IMR-90 (cell line): ENCODE results near the gene LYPD6B. TPM values are rescaled to one million over a fixed set of nuclear protein-coding genes. Genes with fewer than 3 reads are reported as not detected.
A peak's percentile ranks its signal among the peaks of the same experiment; 100 is the strongest.

Experiments
- ATAC-seq: fragments of 200-7000 bp; cut with Tn5 transposase; 2 replicates; pipeline ENCODE4 v1.9.1; 2020; ENCODE audit warnings: low read depth, mild to moderate bottlenecking, moderate library complexity
- BruUV-seq: library from RNA; stranded (reverse); fragments of 400-500 nt; replicated peaks from 2 replicates; lab custom pipeline; 2021; lab: Mats Ljungman, UMichigan
- CTCF ChIA-PET: fragments of 300-600 bp; formaldehyde crosslinking; extraction: SDS; loops from one replicate; lab custom pipeline; 2021; ENCODE audit warnings: antibody characterized with exemption; lab: Yijun Ruan, JAX
- POLR2A ChIA-PET: fragments of 300-600 bp; sonication (Branson Sonifier 250); formaldehyde crosslinking; loops from one replicate; lab custom pipeline; 2022; ENCODE audit warnings: antibody characterized with exemption; ENCODE audit not compliant: unreplicated experiment; lab: Charles Lee
- DNase-seq: peaks from one replicate; pipeline ENCODE4 v3.0.0; 2013
- H2AFZ ChIP-seq: replicated peaks from 2 replicates; pipeline ENCODE3; 2013; ENCODE audit warnings: low read length, mild to moderate bottlenecking; ENCODE audit not compliant: poor library complexity
- H2AK5ac ChIP-seq: 2 replicates; pipeline ENCODE4 v1.6.1; 2013; ENCODE audit warnings: low read depth, low read length, inconsistent platforms
- H2AK9ac ChIP-seq: replicated peaks from 2 replicates; pipeline ENCODE3; 2013; ENCODE audit warnings: mild to moderate bottlenecking, low read depth, low read length, moderate library complexity; ENCODE audit not compliant: poor library complexity
- H2BK120ac ChIP-seq: 2 replicates; pipeline ENCODE4 v1.6.1; 2013; ENCODE audit warnings: low read depth, low read length, inconsistent platforms
- H2BK15ac ChIP-seq: 3 replicates; pipeline ENCODE4 v1.6.1; 2013; ENCODE audit warnings: low read depth, low read length, inconsistent platforms
- H2BK20ac ChIP-seq: 2 replicates; pipeline ENCODE4 v1.6.1; 2013; ENCODE audit warnings: low read depth, mild to moderate bottlenecking, inconsistent platforms, low read length, moderate library complexity
- H2BK5ac ChIP-seq: 2 replicates; pipeline ENCODE4 v1.6.1; 2013; ENCODE audit warnings: mild to moderate bottlenecking, low read depth, low read length, inconsistent platforms; ENCODE audit not compliant: poor library complexity, severe bottlenecking
- H3K14ac ChIP-seq: replicated peaks from 2 replicates; pipeline ENCODE4 v1.6.1; 2013; ENCODE audit warnings: low read depth, low read length, inconsistent platforms
- H3K18ac ChIP-seq: 2 replicates; pipeline ENCODE4 v1.6.1; 2013; ENCODE audit warnings: low read depth, low read length, control low read depth
- H3K23ac ChIP-seq: 2 replicates; pipeline ENCODE4 v1.6.1; 2013; ENCODE audit warnings: low read depth, low read length, inconsistent platforms
- H3K27ac ChIP-seq: 2 replicates; pipeline ENCODE4 v1.5.1; 2013; ENCODE audit warnings: mild to moderate bottlenecking, control low read depth, low read length; ENCODE audit not compliant: insufficient read depth
- H3K27me3 ChIP-seq: 2 replicates; pipeline ENCODE4 v1.6.1; 2013; ENCODE audit warnings: low read length; ENCODE audit not compliant: control insufficient read depth, insufficient read depth
- H3K36me3 ChIP-seq: 2 replicates; pipeline ENCODE4 v1.6.1; 2013; ENCODE audit warnings: low read length, mixed read lengths; ENCODE audit not compliant: control insufficient read depth, insufficient read depth
- H3K4ac ChIP-seq: 2 replicates; pipeline ENCODE4 v1.6.1; 2013; ENCODE audit warnings: low read depth, low read length, inconsistent platforms
- H3K4me1 ChIP-seq: 2 replicates; pipeline ENCODE4 v1.6.1; 2013; ENCODE audit warnings: low read length, mixed read lengths; ENCODE audit not compliant: control insufficient read depth, insufficient read depth
- H3K4me2 ChIP-seq: 2 replicates; pipeline ENCODE4 v1.6.1; 2013; ENCODE audit warnings: low read depth, mild to moderate bottlenecking, control low read depth, low read length, moderate library complexity
- H3K4me3 ChIP-seq: 2 replicates; pipeline ENCODE4 v1.5.1; 2013; ENCODE audit warnings: low read depth, mild to moderate bottlenecking, control low read depth, low read length, moderate library complexity; ENCODE audit not compliant: insufficient read depth
- H3K56ac ChIP-seq: 2 replicates; pipeline ENCODE4 v1.6.1; 2013; ENCODE audit warnings: low read length, inconsistent platforms; ENCODE audit not compliant: insufficient read depth; ENCODE audit errors: extremely low read depth
- H3K79me1 ChIP-seq, 2 experiments: 2 replicates each; pipeline ENCODE4 v1.6.1; 2013; ENCODE audit warnings: low read length in 2 of 2, inconsistent platforms in 1 of 2, low read depth in 1 of 2
- H3K9ac ChIP-seq: 2 replicates; pipeline ENCODE4 v1.6.1; 2013; ENCODE audit warnings: low read depth, low read length, control low read depth
- H3K9me1 ChIP-seq: 2 replicates; pipeline ENCODE4 v1.6.1; 2013; ENCODE audit warnings: low read length, inconsistent platforms; ENCODE audit not compliant: insufficient read depth
- H3K9me3 ChIP-seq: 2 replicates; pipeline ENCODE4 v1.6.1; 2013; ENCODE audit warnings: low read length; ENCODE audit not compliant: control insufficient read depth, insufficient read depth
- H4K20me1 ChIP-seq: 2 replicates; pipeline ENCODE4 v1.6.1; 2013; ENCODE audit warnings: low read length, inconsistent platforms; ENCODE audit not compliant: insufficient read depth
- H4K5ac ChIP-seq: 2 replicates; pipeline ENCODE4 v1.6.1; 2013; ENCODE audit warnings: mild to moderate bottlenecking, low read depth, low read length, control low read depth
- H4K8ac ChIP-seq, 2 experiments: 2 replicates each; pipeline ENCODE4 v1.6.1; 2013; ENCODE audit warnings: low read depth in 2 of 2, low read length in 2 of 2, control low read depth in 1 of 2, inconsistent platforms in 1 of 2
- H4K91ac ChIP-seq: 2 replicates; pipeline ENCODE4 v1.6.1; 2013; ENCODE audit warnings: low read depth, low read length, inconsistent platforms; ENCODE audit not compliant: insufficient read depth
- BHLHE40 ChIP-seq: fragments of 150-350 bp; IDR thresholded peaks from 2 replicates; pipeline ENCODE4 v1.6.1; 2016; ENCODE audit warnings: mild to moderate bottlenecking, low read depth, low read length
- CEBPB ChIP-seq: IDR thresholded peaks from 2 replicates; pipeline ENCODE4 v1.6.1; 2012; ENCODE audit warnings: low read depth, low read length, improper control_type of control experiment
- CHD1 ChIP-seq: IDR thresholded peaks from 2 replicates; pipeline ENCODE4 v1.6.1; 2012; ENCODE audit warnings: low read depth, low read length, improper control_type of control experiment
- ELK1 ChIP-seq: fragments of 150-350 bp; IDR thresholded peaks from 2 replicates; pipeline ENCODE4 v1.6.1; 2016; ENCODE audit warnings: low read depth, mild to moderate bottlenecking, low read length, moderate library complexity, borderline replicate concordance
- MXI1 ChIP-seq: IDR thresholded peaks from 2 replicates; pipeline ENCODE4 v1.6.1; 2012; ENCODE audit warnings: low read depth, mild to moderate bottlenecking, low read length, moderate library complexity, borderline replicate concordance
- NFE2L2 ChIP-seq: fragments of 150-350 bp; IDR thresholded peaks from 2 replicates; pipeline ENCODE4 v1.6.1; 2016; ENCODE audit warnings: low read depth, mild to moderate bottlenecking, low read length
- POLR2A ChIP-seq: IDR thresholded peaks from 2 replicates; pipeline ENCODE4 v1.6.1; 2012; ENCODE audit warnings: mild to moderate bottlenecking, low read depth, low read length
- RAD21 ChIP-seq: IDR thresholded peaks from 2 replicates; pipeline ENCODE4 v1.6.1; 2012; ENCODE audit warnings: low read length, improper control_type of control experiment
- RFX5 ChIP-seq: IDR thresholded peaks from 2 replicates; pipeline ENCODE4 v1.8.0; 2012; ENCODE audit warnings: low read depth, mild to moderate bottlenecking, low read length, moderate library complexity
- SMC3 ChIP-seq: fragments of 150-350 bp; IDR thresholded peaks from 2 replicates; pipeline ENCODE4 v1.6.1; 2016; ENCODE audit warnings: low read depth, mild to moderate bottlenecking, antibody characterized with exemption, low read length, moderate library complexity
- USF2 ChIP-seq: fragments of 150-350 bp; IDR thresholded peaks from 2 replicates; pipeline ENCODE4 v1.6.1; 2017; ENCODE audit warnings: mild to moderate bottlenecking, antibody characterized with exemption, low read length, low read depth
- WGBS, 2 experiments: methylation state at CpG; one replicate each; pipeline versions ENCODE4 v1.1.5 to v1.1.7; 2013; ENCODE audit warnings: missing lambda C conversion rate in 2 of 2; ENCODE audit not compliant: insufficient read length in 1 of 2; ENCODE audit errors: extremely low coverage in 2 of 2; 5-methylcytosine and 5-hydroxymethylcytosine counted together
- dilution Hi-C: fragments of 300-500 bp; cut with HindIII; formaldehyde crosslinking; loops from one replicate; pipeline ENCODE4 v1.14.3; 2018; ENCODE audit warnings: low sequenced_read_pairs; ENCODE audit not compliant: unreplicated experiment
- in situ Hi-C: fragments of 300-500 bp; cut with MboI; formaldehyde crosslinking; loops from 3 replicates; pipeline ENCODE4 v1.14.3; 2019; ENCODE audit warnings: low sequenced_read_pairs, inconsistent platforms, mixed read lengths
- intact Hi-C: fragments of 100-400 bp; cut with micrococcal nuclease; formaldehyde crosslinking; loops from 2 replicates; pipeline ENCODE4 v1.10.0; 2022
- polyA plus RNA-seq, 3 experiments: library from polyadenylated mRNA; depleted of rRNA; stranded (reverse); fragments of >200 nt; gene quantifications; 2 replicates each; pipeline ENCODE4 v1.2.3, GENCODE V29; 2012; ENCODE audit warnings: low replicate concordance in 1 of 3
- total RNA-seq: library from RNA; depleted of rRNA; stranded (reverse); fragments of >200 nt; gene quantifications from 2 replicates; pipeline ENCODE4 v1.2.3, GENCODE V29; 2012
- TF ChIP-seq, protein P1 (sequence below): conservative IDR thresholded peaks from 2 replicates; pipeline ENCODE4 v1.5.1; 2012; ENCODE audit warnings: mild to moderate bottlenecking, low read depth, low read length, improper control_type of control experiment

Gene LYPD6B
- total and polyA plus RNA-seq, 2 of the 4 experiments (the other 2 are of a cell fraction): 0.05 TPM; not detected in 1

- H3K4me3 ChIP-seq: no peak overlapping the region
- ChIA-PET CTCF (no interaction called here), POLR2A (interaction anchor here (0.7 kb wide), 1 partner anchor 672 kb away, joined by 4 read pairs; no protein-coding TSS in a partner anchor)
- no peak overlapping the region for H3K23ac ChIP-seq
- peaks cover 4% of the 10 kb centered on the region for H3K4me1 ChIP-seq
- no peak overlapping the region for H3K9ac ChIP-seq
- dilution Hi-C loops (no loop called here), in situ Hi-C loops (no loop called here), intact Hi-C loops (loop anchor here (5.0 kb wide), 1 partner anchor 830 kb away; no protein-coding TSS in a partner anchor)
- peak overlapping the region; percentile 34; the same call in 1 of the 2 replicates for H2BK120ac ChIP-seq
- no TSS peak for BruUV-seq
- no peak overlapping the region for H2BK5ac ChIP-seq
- H4K5ac ChIP-seq: no peak overlapping the region
- H3K9me1 ChIP-seq: peaks cover 4% of the 10 kb centered on the region; the same call in 1 of the 2 replicates
- H3K9me3 ChIP-seq: no peaks in the 10 kb centered on the region
- ATAC-seq (no peak), DNase-seq (no peak)
- no peak overlapping the region for H2AK9ac ChIP-seq
- no peak overlapping the region for H3K27ac ChIP-seq
- H2BK15ac ChIP-seq: no peak overlapping the region
- no peaks in the 10 kb centered on the region for H3K79me1 ChIP-seq
- H2AFZ ChIP-seq: no peak overlapping the region
- no peak overlapping the region for H3K14ac ChIP-seq
- 60% methylated on average over 1 of the region's 3 CpGs; no CpG with 5 or more reads in 1 of the 2 experiments for WGBS, 2 experiments
- peak overlapping the region; percentile 10; the same call in 1 of the 2 replicates for H2BK20ac ChIP-seq
- H2AK5ac ChIP-seq: no peak overlapping the region
- H4K8ac ChIP-seq: no peak overlapping the region
- no peaks in the 10 kb centered on the region for H3K27me3 ChIP-seq
- H4K91ac ChIP-seq: no peak overlapping the region
- TF ChIP-seq RAD21 (no peak), NFE2L2 (no peak), CHD1 (no peak), RFX5 (no peak), ELK1 (no peak), SMC3 (no peak), POLR2A (no peak), CEBPB (no peak), MXI1 (no peak), BHLHE40 (no peak), USF2 (no peak)
- TF ChIP-seq, protein P1, sequence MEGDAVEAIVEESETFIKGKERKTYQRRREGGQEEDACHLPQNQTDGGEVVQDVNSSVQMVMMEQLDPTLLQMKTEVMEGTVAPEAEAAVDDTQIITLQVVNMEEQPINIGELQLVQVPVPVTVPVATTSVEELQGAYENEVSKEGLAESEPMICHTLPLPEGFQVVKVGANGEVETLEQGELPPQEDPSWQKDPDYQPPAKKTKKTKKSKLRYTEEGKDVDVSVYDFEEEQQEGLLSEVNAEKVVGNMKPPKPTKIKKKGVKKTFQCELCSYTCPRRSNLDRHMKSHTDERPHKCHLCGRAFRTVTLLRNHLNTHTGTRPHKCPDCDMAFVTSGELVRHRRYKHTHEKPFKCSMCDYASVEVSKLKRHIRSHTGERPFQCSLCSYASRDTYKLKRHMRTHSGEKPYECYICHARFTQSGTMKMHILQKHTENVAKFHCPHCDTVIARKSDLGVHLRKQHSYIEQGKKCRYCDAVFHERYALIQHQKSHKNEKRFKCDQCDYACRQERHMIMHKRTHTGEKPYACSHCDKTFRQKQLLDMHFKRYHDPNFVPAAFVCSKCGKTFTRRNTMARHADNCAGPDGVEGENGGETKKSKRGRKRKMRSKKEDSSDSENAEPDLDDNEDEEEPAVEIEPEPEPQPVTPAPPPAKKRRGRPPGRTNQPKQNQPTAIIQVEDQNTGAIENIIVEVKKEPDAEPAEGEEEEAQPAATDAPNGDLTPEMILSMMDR: no peak
- H3K4ac ChIP-seq: no peak overlapping the region; the same call in 1 of the 2 replicates
- H4K20me1 ChIP-seq: no peaks in the 10 kb centered on the region
- no peak overlapping the region for H3K56ac ChIP-seq
- H3K4me2 ChIP-seq: no peak overlapping the region
- H3K36me3 ChIP-seq: no peaks in the 10 kb centered on the region
- H3K18ac ChIP-seq: no peak overlapping the region
Measured at GRCh38 chr2:149062531-149062930, 24.0 kb downstream of the LYPD6B start.
